ENCODE measurements around the gene PRKAR1A. TPM values are rescaled to one million over a fixed set of nuclear protein-coding genes. Genes with fewer than 3 reads are reported as not detected.
"Not testable (repeated sequence)": the region's sequence is repeated elsewhere in the genome, so short reads cannot be mapped to it uniquely, and the experiment has no call there.

PRKAR1A gene
- polyA plus RNA-seq, 1 donor = 331 TPM

DNA sequence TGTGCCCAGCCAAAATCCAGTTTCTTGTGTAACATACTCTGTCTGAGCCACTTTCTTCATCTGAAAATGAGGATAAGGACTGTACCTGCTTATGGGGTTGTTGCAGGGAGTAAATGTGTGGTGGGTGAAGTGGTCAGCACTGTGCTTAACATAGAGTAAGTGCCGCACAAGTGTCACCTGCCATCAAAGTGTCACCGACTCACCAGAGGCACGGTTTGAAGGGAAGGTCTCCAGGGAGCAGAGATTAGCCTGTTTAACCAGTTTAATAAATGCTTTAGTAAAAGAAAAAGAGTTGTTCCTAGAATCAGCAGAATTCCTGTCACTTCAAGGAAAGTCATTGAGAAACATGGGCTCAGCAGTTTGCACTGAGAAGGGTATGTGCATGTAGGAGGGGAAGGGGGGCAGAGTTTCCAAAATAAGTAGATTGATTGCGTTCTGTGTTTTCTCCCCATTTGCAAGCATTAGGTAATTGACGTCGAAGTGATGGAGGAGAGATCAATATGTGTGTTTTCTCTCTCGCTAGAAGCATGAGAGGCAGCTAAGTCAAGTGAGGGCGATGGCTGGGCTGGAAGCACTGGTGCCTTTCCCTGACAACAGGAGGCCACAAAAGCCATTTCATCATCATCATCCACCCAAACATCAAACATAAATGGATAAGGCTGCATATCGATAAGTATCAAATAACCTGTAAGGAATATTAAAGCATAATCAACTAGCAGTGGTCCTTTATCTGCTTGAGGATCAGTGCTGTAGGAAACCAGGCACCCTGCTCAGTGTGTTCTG lies 69.8 kb downstream of the PRKAR1A start:
- DNase-seq = no peak

DNA sequence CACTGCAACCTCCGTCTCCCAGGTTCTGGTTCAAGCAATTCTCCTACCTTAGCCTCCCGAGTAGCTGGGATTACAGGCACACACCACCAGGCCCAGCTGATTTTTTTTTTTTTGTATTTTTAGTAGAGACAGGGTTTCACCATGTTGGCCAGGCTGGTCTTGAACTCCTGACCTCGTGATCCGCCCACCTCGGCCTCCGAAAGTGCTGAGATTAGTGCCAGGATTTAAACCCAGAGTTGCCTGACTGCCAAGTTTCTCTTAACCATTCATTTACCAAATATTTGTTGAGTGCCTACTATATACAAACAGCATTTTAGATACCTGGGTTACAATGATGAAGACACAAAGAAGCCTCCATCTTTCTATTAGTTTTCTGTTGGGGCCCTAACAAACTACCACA lies 70.6 kb downstream of the PRKAR1A start:
- DNase-seq = not testable (repeated sequence)

DNA sequence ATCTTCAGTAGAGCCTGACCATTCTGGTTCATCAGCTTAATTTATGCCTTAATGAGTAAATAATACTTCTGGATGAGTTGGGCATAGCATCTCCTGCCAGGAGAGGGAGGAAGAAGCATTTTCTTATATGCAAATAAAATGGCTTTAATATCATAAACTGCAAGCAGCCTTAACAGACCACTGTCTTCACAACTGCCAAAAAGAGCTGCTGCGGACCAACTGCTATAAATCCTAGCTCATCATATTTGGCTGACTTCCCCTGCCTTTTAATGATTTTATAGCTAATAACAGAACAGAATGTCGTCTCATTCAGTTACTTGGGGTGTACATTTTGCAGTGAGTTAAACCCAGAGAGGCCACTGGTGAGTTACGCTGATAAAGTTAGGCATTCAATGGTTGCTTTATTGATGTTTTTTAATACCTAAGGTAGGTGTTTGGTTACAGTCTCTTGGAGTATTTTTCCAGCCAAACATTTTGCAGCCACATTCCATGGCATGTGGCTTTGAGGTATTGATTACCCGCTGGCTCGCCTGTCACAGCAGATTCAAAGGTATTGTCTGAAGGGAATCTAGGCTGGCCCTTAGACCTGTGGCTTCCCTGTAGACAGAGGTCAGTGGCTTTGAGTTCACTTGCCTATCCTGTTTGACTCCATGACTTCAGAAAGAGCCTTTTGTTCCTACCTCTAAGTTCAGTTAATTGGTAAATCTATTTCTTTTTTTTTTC lies 72.5 kb downstream of the PRKAR1A start:
- DNase-seq = no peak

- DNase-seq = no peak
Measured at GRCh38 chr17:68585643-68586042, 73.4 kb downstream of the PRKAR1A start.

GRCh38 chr17:68587026-68587425 lies 74.8 kb downstream of the PRKAR1A start:
- DNase-seq = no peak

- DNase-seq = no peak
Measured at GRCh38 chr17:68587847-68588246, 75.6 kb downstream of the PRKAR1A start.

DNA sequence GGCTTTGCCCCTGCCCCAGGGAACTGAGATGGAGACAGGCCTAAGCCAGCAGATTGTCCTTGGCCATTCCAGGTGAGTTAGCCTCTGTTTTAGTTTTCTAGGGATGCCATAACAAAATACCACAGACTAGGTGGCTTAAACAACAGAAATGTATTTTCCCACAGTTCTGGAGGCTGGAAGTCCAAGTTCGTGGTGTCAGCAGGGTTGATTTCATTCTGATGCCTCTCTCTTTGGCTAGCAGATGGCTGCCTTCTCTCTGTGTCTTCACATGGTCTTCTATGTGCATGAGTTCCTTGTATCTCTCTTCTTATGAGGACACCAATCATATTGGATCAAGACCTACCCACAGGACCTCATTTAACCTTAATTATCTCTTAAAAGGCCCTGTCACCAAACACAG lies 76.1 kb downstream of the PRKAR1A start:
- no peak for DNase-seq

DNA sequence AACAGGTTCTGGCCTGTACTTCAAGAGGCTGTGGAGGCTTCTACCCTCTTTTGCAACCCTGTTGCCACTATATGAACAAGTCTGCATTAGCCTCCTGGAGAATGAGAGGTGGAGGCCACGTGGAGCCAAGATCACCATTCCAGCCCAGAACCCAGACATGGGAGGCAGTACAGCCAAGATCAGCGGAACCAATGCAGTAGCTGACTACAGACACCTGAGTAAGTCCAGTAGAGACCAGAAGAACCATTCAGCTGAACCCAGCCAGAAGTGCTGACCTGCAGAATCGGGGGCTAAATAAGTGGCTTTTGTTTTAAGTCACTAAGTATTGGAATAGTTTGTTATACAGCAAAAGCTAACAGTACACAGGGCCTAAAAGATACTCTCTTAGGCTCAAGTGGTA lies 76.9 kb downstream of the PRKAR1A start:
- DNase-seq = no peak

GRCh38 chr17:68591583-68591982 lies 79.4 kb downstream of the PRKAR1A start:
- no peak for DNase-seq

DNA sequence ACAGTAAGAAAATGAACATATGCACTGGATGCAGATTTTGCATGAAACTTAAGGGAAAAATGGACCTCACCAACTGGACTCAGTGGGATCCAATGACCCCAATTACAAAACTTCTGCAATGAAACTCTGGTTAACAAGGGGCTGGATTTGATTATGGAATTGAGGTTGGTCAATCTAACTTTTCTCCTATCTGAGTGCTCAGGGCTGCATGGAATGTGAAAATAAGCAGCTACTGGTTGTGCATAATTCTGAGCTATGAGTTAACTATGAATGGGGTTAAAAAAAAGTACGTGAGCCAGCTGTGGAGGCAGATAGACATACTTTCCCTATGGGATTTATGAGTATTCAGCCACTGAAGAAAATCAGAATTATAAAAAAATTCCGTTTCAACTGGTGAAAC lies 79.8 kb downstream of the PRKAR1A start:
- no peak for DNase-seq

DNA sequence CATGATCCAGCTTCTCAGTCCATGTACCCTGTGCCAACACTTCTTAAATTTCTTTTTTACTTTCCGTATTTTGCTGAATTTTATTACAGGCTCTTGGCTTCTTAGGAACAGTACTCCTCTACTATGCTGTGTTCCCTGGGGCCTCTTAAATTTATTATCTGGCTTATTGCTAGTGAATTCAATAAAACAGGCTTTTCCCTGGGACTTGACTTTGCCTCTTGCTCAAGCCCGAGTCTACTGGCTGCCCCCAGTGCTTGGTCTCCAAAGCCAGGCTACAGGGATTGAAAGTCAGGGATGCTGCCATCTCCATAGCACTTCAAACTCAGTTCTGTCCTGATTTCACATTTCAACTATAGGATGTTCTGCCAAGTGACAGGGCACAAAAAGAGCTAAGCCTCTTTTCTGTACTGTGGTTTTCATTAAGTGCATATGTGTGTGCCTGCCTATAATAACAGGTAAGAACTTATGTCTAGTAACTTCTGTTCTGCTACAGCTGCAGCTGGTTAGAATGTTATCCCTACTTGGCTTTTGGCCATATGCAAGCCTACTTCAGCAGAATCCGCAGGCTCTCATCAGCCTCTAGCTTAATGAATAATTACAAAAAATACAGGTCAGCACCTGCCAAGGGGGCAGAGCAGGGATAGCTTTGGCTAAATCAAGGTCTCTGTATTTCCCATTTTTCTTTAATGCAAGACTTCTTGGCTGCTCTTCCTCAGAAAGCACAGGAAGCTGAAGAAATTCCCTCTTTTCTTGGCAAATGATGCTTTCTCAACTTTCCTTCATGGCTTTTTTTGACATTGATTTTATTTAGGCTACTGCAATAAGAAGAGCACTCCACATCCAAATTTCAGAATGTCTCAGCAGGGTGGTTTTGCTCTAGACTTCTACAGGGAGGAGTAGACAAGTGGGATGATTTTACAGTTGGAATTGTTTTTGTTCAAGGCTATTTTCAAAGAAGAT lies 80.7 kb downstream of the PRKAR1A start:
- peak; percentile 81 for DNase-seq

GRCh38 chr17:68594552-68594951 lies 82.3 kb downstream of the PRKAR1A start:
- no peak for DNase-seq

DNA sequence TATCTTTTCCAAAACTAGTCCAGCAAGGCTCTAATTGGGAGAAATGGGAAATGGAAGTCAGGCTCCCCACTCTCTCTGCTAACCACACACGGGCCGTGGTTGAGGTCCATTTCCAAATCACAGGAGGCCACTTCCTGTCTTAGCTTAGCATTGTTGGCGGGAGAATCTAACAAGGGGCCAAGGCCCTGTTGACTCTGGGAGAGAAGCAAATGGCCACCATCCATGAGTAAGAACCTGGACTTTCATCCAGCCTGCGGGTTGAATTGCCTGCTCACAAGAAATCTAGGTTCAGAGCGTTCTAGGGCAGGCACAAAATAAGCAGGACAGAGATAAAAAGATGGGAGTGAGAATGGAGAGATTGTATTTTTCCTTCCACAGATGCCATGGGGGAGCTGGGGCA lies 83.3 kb downstream of the PRKAR1A start:
- no peak for DNase-seq

DNA sequence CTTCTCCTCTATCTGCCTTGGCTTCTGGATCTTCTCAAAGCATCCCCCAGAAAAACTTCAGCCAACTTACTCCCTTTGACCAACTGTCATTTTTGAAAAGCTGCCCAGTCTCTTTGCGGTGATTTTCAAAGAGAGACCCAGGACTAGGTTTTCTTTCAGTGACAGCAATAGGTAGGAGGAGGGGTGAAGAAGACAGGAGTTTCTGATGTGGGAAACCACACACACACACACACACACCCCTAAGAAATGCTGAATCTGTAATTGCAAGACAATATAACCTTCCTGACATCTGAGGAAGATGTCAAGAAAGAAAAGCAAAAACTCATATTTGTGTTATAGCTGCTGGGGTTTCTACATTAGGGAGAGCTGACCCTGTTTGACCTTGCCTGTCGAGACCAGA lies 83.8 kb downstream of the PRKAR1A start:
- no peak for DNase-seq

DNA sequence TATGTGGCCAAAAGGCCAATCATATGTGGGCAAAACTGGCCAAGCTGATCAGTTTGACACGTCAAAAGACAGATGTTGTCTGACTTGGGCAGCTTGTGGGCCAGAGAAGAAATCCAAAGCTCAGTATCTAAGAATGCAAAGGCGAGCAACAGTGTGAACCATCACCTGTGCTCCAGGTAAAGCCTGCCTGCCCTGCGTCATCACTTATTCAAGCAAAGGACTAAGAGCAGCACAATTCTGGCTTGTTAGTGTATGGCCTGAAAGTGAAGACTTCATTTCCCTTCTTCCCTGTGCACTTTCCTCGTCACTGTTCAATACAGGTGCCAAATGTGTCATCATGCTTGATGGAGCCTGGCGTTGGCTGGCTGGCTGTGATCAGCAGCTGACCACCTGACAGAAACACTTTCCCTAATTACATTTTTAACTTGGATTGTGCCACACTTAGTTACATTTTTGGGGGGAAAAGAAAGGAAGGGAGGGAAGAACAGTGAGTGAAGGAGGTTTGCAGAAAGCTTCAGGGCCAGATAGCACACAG lies 84.2 kb downstream of the PRKAR1A start:
- DNase-seq = no peak

- DNase-seq = no peak
Measured at GRCh38 chr17:68598074-68598473, 85.8 kb downstream of the PRKAR1A start.

- no peak for DNase-seq
Measured at GRCh38 chr17:68598545-68598961, 86.3 kb downstream of the PRKAR1A start.

DNA sequence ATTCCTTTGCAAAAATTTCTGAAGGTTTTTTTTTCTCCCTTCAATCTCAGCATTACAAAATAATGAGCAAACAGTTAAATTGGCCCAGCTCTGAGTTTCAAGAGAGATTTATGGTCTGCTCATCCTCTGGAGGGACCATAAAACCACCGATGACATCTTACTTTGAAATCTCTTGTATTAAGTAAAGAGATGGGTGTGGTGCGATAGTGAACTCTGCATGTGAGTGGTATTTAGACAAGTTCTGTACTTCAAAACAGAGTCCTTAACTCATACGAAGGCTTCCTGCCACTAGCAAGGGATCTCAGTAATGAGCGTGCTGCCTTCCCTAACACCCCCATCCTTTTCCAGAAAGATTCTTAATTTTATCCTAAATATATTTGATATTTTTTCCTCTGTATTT lies 86.9 kb downstream of the PRKAR1A start:
- no peak for DNase-seq

DNA sequence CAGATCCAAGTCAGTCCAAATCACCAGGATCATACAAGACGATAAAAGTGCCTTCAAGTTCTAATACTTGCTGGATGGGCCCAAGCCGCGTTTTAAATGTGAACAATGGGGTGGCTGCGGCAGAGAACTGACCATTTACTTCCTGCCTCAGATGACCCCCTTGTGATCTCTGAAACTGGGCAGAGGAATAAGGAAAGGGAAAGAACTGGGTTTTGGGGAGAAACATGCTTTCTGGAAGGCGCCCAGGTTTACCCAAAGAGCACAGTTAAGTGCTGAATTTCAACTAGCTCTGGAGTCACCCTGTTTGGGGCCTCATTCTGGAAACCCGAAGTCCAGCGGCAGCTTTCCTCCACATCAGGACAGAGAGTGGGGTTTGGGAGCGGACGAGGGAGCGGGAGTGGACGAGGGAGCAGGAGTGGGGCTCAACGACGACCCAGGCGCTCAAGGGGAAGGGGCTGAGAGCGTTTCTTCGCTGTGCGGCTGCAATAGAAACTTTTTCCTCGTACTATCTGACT lies 87.4 kb downstream of the PRKAR1A start:
- DNase-seq = no peak

- no peak for DNase-seq
Measured at GRCh38 chr17:68600067-68600930, 88.1 kb downstream of the PRKAR1A start.
